ENCODE measurements around the gene NOP56.

Gene NOP56

GRCh38 chr20:2651772-2652723 lies at the start of gene NOP56:
Gene NOP56, plus strand, starts transcription at chr20:2652632. Its CDS starts 29 bp downstream, at chr20:2652661.
- peaks cover 41% of the 10 kb centered on the region for H3K36me3 Mint-ChIP-seq (ENCODE audit: low read depth)

GRCh38 chr20:2602746-2603145 lies 49.7 kb upstream of the NOP56 start:
- no peaks in the 10 kb centered on the region for H3K36me3 Mint-ChIP-seq (ENCODE audit: low read depth)
- no peak for DNase-seq (ENCODE audit: low spot score)
- H3K9me3 Mint-ChIP-seq = peaks cover 19% of the 10 kb centered on the region
- H3K27me3 Mint-ChIP-seq (ENCODE audit: low read depth) = peaks cover 7% of the 10 kb centered on the region
- H3K4me3 Mint-ChIP-seq = no peak overlapping the region
- H3K4me1 Mint-ChIP-seq (ENCODE audit: low read depth) = no peaks in the 10 kb centered on the region
- no peak overlapping the region for H3K27ac Mint-ChIP-seq

More at GRCh38 chr20:2651772-2652723, at the start of gene NOP56:
- Mint-ChIP-seq H3K27ac (peak within 1 kb of the TSS; percentile 94), H3K4me1 (ENCODE audit: low read depth) (peaks cover 26% of the 10 kb centered on the region), H3K9me3 (no peaks in the 10 kb centered on the region), H3K27me3 (ENCODE audit: low read depth) (no peaks in the 10 kb centered on the region), H3K4me3 (peak within 1 kb of the TSS; percentile 93)
- DNase-seq (ENCODE audit: low spot score) = peak; percentile 92

GRCh38 chr20:2603816-2604505 lies 48.5 kb upstream of the NOP56 start:
- Mint-ChIP-seq H3K9me3 (peaks cover 19% of the 10 kb centered on the region), H3K27me3 (ENCODE audit: low read depth) (peaks cover 4% of the 10 kb centered on the region), H3K36me3 (ENCODE audit: low read depth) (no peaks in the 10 kb centered on the region), H3K4me1 (ENCODE audit: low read depth) (no peaks in the 10 kb centered on the region), H3K4me3 (no peak overlapping the region), H3K27ac (no peak overlapping the region)
- no peak for DNase-seq (ENCODE audit: low spot score)

- Mint-ChIP-seq H3K36me3 (ENCODE audit: low read depth) (no peaks in the 10 kb centered on the region), H3K4me1 (ENCODE audit: low read depth) (no peaks in the 10 kb centered on the region), H3K4me3 (no peak overlapping the region), H3K27ac (no peak overlapping the region), H3K27me3 (ENCODE audit: low read depth) (peaks cover 4% of the 10 kb centered on the region), H3K9me3 (peaks cover 19% of the 10 kb centered on the region)
- no peak for DNase-seq (ENCODE audit: low spot score)
These were observed 48.0 kb upstream of the NOP56 start for GRCh38 chr20:2604506-2604835.

- Mint-ChIP-seq H3K4me3 (no peak overlapping the region), H3K9me3 (peaks cover 19% of the 10 kb centered on the region), H3K27me3 (ENCODE audit: low read depth) (peaks cover 7% of the 10 kb centered on the region), H3K36me3 (ENCODE audit: low read depth) (no peaks in the 10 kb centered on the region), H3K4me1 (ENCODE audit: low read depth) (no peaks in the 10 kb centered on the region), H3K27ac (no peak overlapping the region)
- no peak for DNase-seq (ENCODE audit: low spot score)
These were observed 45.9 kb upstream of the NOP56 start for GRCh38 chr20:2606507-2607006.

GRCh38 chr20:2610326-2610725 lies 42.1 kb upstream of the NOP56 start:
- Mint-ChIP-seq H3K4me3 (no peak overlapping the region), H3K4me1 (ENCODE audit: low read depth) (no peaks in the 10 kb centered on the region), H3K27me3 (ENCODE audit: low read depth) (peaks cover 10% of the 10 kb centered on the region), H3K27ac (no peak overlapping the region), H3K36me3 (ENCODE audit: low read depth) (no peaks in the 10 kb centered on the region), H3K9me3 (peaks cover 14% of the 10 kb centered on the region)
- no peak for DNase-seq (ENCODE audit: low spot score)

- Mint-ChIP-seq H3K36me3 (ENCODE audit: low read depth) (no peaks in the 10 kb centered on the region), H3K4me1 (ENCODE audit: low read depth) (no peaks in the 10 kb centered on the region), H3K27ac (no peak overlapping the region), H3K4me3 (no peak overlapping the region), H3K27me3 (ENCODE audit: low read depth) (peaks cover 13% of the 10 kb centered on the region), H3K9me3 (peaks cover 10% of the 10 kb centered on the region)
- no peak for DNase-seq (ENCODE audit: low spot score)
These were observed 41.3 kb upstream of the NOP56 start for GRCh38 chr20:2610941-2611720.

GRCh38 chr20:2612073-2612472 lies 40.4 kb upstream of the NOP56 start:
- H3K9me3 Mint-ChIP-seq = peaks cover 5% of the 10 kb centered on the region
- no peak for DNase-seq (ENCODE audit: low spot score)
- no peak overlapping the region for H3K27ac Mint-ChIP-seq
- H3K36me3 Mint-ChIP-seq (ENCODE audit: low read depth) = no peaks in the 10 kb centered on the region
- H3K4me1 Mint-ChIP-seq (ENCODE audit: low read depth) = no peaks in the 10 kb centered on the region
- H3K4me3 Mint-ChIP-seq = no peak overlapping the region
- peaks cover 15% of the 10 kb centered on the region for H3K27me3 Mint-ChIP-seq (ENCODE audit: low read depth)

- Mint-ChIP-seq H3K27ac (no peak overlapping the region), H3K9me3 (no peaks in the 10 kb centered on the region), H3K4me1 (ENCODE audit: low read depth) (no peaks in the 10 kb centered on the region), H3K36me3 (ENCODE audit: low read depth) (no peaks in the 10 kb centered on the region), H3K4me3 (no peak overlapping the region), H3K27me3 (ENCODE audit: low read depth) (peaks cover 9% of the 10 kb centered on the region)
- no peak for DNase-seq (ENCODE audit: low spot score)
These were observed 35.8 kb upstream of the NOP56 start for GRCh38 chr20:2616634-2617033.

GRCh38 chr20:2617099-2617714 lies 35.2 kb upstream of the NOP56 start:
- H3K4me1 Mint-ChIP-seq (ENCODE audit: low read depth) = no peaks in the 10 kb centered on the region
- DNase-seq (ENCODE audit: low spot score) = no peak
- H3K9me3 Mint-ChIP-seq = no peaks in the 10 kb centered on the region
- H3K4me3 Mint-ChIP-seq = no peak overlapping the region
- H3K27ac Mint-ChIP-seq = no peak overlapping the region
- no peaks in the 10 kb centered on the region for H3K36me3 Mint-ChIP-seq (ENCODE audit: low read depth)
- H3K27me3 Mint-ChIP-seq (ENCODE audit: low read depth) = peaks cover 8% of the 10 kb centered on the region

GRCh38 chr20:2618815-2619214 lies 33.6 kb upstream of the NOP56 start:
- H3K36me3 Mint-ChIP-seq (ENCODE audit: low read depth) = no peaks in the 10 kb centered on the region
- no peaks in the 10 kb centered on the region for H3K9me3 Mint-ChIP-seq
- no peak for DNase-seq (ENCODE audit: low spot score)
- no peak overlapping the region for H3K27ac Mint-ChIP-seq
- no peak overlapping the region for H3K4me3 Mint-ChIP-seq
- no peaks in the 10 kb centered on the region for H3K4me1 Mint-ChIP-seq (ENCODE audit: low read depth)
- H3K27me3 Mint-ChIP-seq (ENCODE audit: low read depth) = peaks cover 13% of the 10 kb centered on the region

GRCh38 chr20:2619337-2619736 lies 33.1 kb upstream of the NOP56 start:
- DNase-seq (ENCODE audit: low spot score) = no peak
- H3K27me3 Mint-ChIP-seq (ENCODE audit: low read depth) = peaks cover 13% of the 10 kb centered on the region
- H3K4me1 Mint-ChIP-seq (ENCODE audit: low read depth) = no peaks in the 10 kb centered on the region
- H3K27ac Mint-ChIP-seq = no peak overlapping the region
- no peaks in the 10 kb centered on the region for H3K36me3 Mint-ChIP-seq (ENCODE audit: low read depth)
- no peak overlapping the region for H3K4me3 Mint-ChIP-seq
- no peaks in the 10 kb centered on the region for H3K9me3 Mint-ChIP-seq

GRCh38 chr20:2619961-2620595 lies 32.4 kb upstream of the NOP56 start:
- H3K27me3 Mint-ChIP-seq (ENCODE audit: low read depth) = peaks cover 13% of the 10 kb centered on the region
- H3K4me3 Mint-ChIP-seq = no peak overlapping the region
- no peaks in the 10 kb centered on the region for H3K36me3 Mint-ChIP-seq (ENCODE audit: low read depth)
- no peaks in the 10 kb centered on the region for H3K4me1 Mint-ChIP-seq (ENCODE audit: low read depth)
- no peak overlapping the region for H3K27ac Mint-ChIP-seq
- no peaks in the 10 kb centered on the region for H3K9me3 Mint-ChIP-seq
- no peak for DNase-seq (ENCODE audit: low spot score)
